Uterus (tissue), 2 donors: ENCODE measurements around the gene RNF141.

ENCODE experiments used
- POLR2A ChIP-seq, 2 donors: fragments of 450-650 bp; IDR thresholded peaks; one replicate each; pipeline ENCODE4 v1.6.1; 2016; ENCODE audit warnings: antibody characterized with exemption in 2 of 2, mild to moderate bottlenecking in 1 of 2, moderate library complexity in 1 of 2
- TF ChIP-seq, protein P1 (sequence below), 4 experiments: fragments of 200-600 bp in 2 of 4; fragments of 450-650 bp in 2 of 4; sonication (generic) in 2 of 4; IDR thresholded peaks; one replicate each; pipeline ENCODE4 v1.5.1; 2016 to 2019; ENCODE audit warnings: antibody characterized with exemption in 4 of 4, mild to moderate bottlenecking in 2 of 4, moderate library complexity in 1 of 4

DNA sequence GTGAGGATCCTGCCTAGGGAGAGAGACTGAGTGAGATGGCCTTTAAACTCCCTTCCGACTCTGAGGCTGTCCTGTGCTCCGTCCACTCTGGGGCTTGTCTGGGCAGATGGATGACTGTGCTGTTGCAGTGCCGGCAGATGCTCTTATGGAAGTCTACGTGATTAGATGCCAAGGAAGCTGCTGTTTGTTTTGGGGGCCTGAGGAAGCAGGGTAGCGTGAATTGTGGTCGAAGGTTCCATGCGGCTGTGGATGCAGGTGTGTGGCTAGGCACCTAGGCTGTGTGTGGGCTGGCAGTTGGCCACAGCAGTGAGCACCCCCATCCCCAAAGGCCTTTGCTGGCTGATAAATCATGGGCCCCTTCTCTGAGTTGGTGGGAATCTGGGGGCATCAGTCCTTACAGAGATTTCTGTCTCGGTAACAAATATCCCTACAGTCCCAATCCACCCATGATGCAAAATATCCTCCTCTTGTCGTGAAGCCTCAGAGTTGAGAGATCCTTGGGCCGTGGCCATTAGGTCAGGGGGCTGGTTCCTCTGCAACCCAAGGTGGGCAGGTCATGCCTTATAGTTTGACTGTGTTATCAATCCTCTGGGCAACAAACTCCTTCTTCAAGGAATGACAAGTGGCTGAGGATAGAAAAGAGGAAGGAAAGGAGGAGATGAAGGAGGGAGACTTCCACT, 54.7 kb downstream of the RNF141 start:
- TF ChIP-seq, protein P1, sequence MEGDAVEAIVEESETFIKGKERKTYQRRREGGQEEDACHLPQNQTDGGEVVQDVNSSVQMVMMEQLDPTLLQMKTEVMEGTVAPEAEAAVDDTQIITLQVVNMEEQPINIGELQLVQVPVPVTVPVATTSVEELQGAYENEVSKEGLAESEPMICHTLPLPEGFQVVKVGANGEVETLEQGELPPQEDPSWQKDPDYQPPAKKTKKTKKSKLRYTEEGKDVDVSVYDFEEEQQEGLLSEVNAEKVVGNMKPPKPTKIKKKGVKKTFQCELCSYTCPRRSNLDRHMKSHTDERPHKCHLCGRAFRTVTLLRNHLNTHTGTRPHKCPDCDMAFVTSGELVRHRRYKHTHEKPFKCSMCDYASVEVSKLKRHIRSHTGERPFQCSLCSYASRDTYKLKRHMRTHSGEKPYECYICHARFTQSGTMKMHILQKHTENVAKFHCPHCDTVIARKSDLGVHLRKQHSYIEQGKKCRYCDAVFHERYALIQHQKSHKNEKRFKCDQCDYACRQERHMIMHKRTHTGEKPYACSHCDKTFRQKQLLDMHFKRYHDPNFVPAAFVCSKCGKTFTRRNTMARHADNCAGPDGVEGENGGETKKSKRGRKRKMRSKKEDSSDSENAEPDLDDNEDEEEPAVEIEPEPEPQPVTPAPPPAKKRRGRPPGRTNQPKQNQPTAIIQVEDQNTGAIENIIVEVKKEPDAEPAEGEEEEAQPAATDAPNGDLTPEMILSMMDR (IDR thresholded peaks at IDR 0.05), result no peak
- no peak for TF ChIP-seq POLR2A (IDR thresholded peaks at IDR 0.05)
